Measurements from ENCODE around the gene FNTB. TPM values are rescaled to one million over a fixed set of nuclear protein-coding genes. Genes with fewer than 3 reads are reported as not detected.

The FNTB gene
- total RNA-seq, 1 donor from 2014 or later: 30.1 TPM

DNA sequence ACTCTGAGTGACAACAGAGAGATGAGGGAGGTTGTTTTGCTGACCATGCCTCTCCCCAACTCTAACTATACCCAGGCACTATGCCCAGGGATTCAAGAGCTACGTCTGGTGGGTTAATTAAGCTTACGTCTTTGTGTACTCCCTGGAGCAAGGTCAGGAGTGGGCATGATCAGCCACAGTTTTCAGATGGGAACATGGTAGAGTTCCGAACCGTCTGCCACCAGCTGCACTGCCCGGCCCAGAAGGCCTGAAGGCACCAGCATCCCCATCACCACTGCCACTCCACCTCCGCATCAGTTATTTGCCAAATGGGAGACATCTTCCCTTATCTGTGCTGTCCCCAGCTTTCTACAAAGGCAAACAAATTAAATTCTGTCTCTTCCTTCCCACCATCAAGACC lies 33.0 kb upstream of the FNTB start:
- Mint-ChIP-seq H3K4me3 (no peak overlapping the region), H3K27ac (no peak overlapping the region), H3K36me3 (peaks cover 23% of the 10 kb centered on the region), H3K9me3 (no peaks in the 10 kb centered on the region), H3K4me1 (ENCODE audit: unreplicated experiment) (peaks cover 12% of the 10 kb centered on the region), H3K27me3 (no peaks in the 10 kb centered on the region)
- no peak for DNase-seq (ENCODE audit: extremely low spot score, unreplicated experiment)
- TF ChIP-seq, protein P1, sequence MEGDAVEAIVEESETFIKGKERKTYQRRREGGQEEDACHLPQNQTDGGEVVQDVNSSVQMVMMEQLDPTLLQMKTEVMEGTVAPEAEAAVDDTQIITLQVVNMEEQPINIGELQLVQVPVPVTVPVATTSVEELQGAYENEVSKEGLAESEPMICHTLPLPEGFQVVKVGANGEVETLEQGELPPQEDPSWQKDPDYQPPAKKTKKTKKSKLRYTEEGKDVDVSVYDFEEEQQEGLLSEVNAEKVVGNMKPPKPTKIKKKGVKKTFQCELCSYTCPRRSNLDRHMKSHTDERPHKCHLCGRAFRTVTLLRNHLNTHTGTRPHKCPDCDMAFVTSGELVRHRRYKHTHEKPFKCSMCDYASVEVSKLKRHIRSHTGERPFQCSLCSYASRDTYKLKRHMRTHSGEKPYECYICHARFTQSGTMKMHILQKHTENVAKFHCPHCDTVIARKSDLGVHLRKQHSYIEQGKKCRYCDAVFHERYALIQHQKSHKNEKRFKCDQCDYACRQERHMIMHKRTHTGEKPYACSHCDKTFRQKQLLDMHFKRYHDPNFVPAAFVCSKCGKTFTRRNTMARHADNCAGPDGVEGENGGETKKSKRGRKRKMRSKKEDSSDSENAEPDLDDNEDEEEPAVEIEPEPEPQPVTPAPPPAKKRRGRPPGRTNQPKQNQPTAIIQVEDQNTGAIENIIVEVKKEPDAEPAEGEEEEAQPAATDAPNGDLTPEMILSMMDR (conservative IDR thresholded peaks at IDR 0.05): no peak

DNA sequence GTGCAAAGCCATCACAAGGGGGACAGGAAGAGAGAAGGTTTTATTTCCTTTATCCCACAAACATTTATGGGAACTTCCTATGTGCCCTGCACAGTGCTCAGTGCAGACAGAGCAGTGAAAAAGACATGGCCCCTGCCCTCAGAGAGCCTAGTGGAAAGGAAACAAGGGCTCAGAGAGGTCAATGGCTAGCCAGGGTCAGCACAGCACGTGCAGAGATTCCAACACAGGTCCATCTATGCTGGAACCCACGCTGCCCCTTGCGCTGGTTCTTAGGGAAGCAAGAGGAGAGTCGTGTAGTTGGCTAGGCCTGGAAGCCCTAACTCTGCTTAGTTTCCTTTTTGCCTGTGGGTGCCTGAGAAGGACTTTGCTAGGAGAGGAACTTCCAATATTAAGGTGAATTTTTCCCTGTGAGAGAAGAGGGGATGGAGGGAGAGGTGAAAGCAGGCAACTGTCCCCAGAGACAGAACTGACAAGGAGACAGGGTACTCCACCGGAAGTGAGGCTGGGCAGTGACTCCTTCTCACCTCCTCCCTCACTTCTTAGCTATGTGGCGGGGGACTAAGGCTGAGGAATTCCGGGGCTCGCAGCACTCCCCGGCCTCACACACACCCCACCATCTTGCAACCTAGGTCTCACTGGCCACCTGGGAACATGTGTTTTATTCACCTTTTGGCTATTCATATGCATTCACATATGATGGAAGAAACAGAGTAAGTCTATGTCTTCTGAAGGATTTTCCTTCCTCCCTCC lies 32.0 kb upstream of the FNTB start:
- DNase-seq (ENCODE audit: extremely low spot score, unreplicated experiment): no peak
- Mint-ChIP-seq H3K27ac (peak overlapping the region; percentile 34), H3K9me3 (no peaks in the 10 kb centered on the region), H3K4me1 (ENCODE audit: unreplicated experiment) (peaks cover 12% of the 10 kb centered on the region), H3K4me3 (no peak overlapping the region), H3K27me3 (no peaks in the 10 kb centered on the region), H3K36me3 (peaks cover 22% of the 10 kb centered on the region)
- TF ChIP-seq, protein P1 (conservative IDR thresholded peaks at IDR 0.05): no peak

DNA sequence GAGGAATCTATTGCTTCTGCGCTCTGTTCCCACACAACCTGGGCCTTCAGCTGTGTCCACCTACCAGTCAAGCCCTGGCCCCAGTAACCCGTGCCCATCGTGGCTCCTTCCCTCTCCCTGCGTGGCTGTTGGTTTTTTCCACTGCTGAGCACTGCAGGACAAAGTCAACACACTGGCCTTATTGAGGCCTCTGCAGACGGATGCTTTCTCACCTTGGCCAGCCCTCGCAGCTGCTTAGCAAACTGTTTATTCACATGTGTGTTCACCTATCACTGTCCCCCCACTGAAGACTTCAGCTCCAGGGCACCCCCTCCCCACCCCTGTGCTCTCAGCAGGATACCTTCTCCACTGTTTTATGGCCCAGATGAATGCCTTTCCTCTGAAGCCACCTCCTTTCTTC lies 31.4 kb upstream of the FNTB start:
- TF ChIP-seq, protein P1 (conservative IDR thresholded peaks at IDR 0.05): no peak
- H3K36me3 Mint-ChIP-seq: peaks cover 19% of the 10 kb centered on the region
- H3K9me3 Mint-ChIP-seq: no peaks in the 10 kb centered on the region
- DNase-seq (ENCODE audit: extremely low spot score, unreplicated experiment): no peak
- no peaks in the 10 kb centered on the region for H3K27me3 Mint-ChIP-seq
- peak overlapping the region; percentile 34 for H3K27ac Mint-ChIP-seq
- no peak overlapping the region for H3K4me3 Mint-ChIP-seq
- peaks cover 16% of the 10 kb centered on the region for H3K4me1 Mint-ChIP-seq (ENCODE audit: unreplicated experiment)

DNA sequence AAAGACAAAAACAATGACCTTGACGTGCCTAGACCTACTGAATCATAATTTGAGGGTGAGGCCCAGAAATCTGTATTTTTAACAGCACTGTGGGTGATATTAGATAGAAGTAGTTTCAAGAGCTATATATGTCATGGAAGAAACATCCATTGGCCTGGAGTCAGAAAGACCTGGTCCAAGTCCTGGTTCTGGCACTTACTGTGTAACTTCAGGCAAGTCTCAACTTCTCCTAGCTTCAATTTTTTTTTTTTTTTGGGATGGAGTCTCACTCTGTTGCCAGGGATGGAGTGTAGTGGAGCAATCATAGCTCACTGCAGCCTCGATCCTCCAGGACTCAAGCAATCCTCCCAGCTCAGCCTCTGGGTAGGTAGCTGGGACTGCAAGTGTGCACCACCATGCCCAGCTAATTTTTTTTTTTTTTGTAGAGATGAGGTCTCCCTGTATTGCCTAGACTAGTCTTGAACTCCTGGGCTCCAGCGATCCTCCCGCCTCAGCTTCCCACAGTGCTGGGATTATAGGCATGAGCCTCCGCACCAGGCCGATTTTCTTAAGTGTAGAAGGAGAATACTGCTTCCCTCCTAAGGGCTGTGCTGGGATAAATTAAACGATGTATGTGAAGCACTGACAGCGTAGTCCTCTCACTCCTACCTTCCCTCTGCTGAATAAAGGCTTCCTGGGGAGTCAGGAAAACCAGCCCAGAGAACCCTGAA lies 29.8 kb upstream of the FNTB start:
- no peak overlapping the region for H3K4me3 Mint-ChIP-seq
- H3K27me3 Mint-ChIP-seq: no peaks in the 10 kb centered on the region
- H3K4me1 Mint-ChIP-seq (ENCODE audit: unreplicated experiment): peaks cover 18% of the 10 kb centered on the region
- TF ChIP-seq, protein P1 (conservative IDR thresholded peaks at IDR 0.05): no peak
- H3K27ac Mint-ChIP-seq: peak overlapping the region; percentile 9
- no peaks in the 10 kb centered on the region for H3K9me3 Mint-ChIP-seq
- peaks cover 11% of the 10 kb centered on the region for H3K36me3 Mint-ChIP-seq
- DNase-seq (ENCODE audit: extremely low spot score, unreplicated experiment): no peak

DNA sequence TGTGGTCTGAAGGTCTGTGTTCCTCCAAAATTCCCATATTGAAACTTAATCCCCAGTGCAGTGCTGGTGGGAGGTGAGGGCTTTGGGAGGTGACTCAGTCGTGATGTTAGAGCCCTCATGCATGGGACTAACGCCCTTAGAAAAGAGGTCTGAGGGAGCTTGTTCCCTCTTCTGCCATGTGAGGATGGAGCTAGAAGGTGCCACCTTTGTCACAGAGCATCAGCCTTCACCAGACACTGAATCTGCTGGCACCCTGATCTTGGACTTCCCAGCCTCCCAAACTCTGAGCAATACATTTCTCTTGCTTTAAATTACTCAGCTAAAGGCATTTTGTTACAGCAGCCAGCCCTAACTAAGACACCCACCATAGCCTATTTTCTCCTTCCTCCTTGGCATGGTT lies 28.5 kb upstream of the FNTB start:
- Mint-ChIP-seq H3K9me3 (no peaks in the 10 kb centered on the region), H3K36me3 (peaks cover 10% of the 10 kb centered on the region), H3K27me3 (no peaks in the 10 kb centered on the region), H3K4me1 (ENCODE audit: unreplicated experiment) (peaks cover 13% of the 10 kb centered on the region), H3K4me3 (no peak overlapping the region), H3K27ac (no peak overlapping the region)
- DNase-seq (ENCODE audit: extremely low spot score, unreplicated experiment): no peak
- TF ChIP-seq, protein P1 (conservative IDR thresholded peaks at IDR 0.05): no peak

All from type B pancreatic cell (in vitro differentiated cells).